M059J (cell line): Measurements from ENCODE around the gene SSX2IP. TPM values are rescaled to one million over a fixed set of nuclear protein-coding genes. Genes with fewer than 3 reads are reported as not detected.
"Not testable (repeated sequence)": the region's sequence is repeated elsewhere in the genome, so short reads cannot be mapped to it uniquely, and the experiment has no call there.

ENCODE experiments used
- DNase-seq: peaks from one replicate; pipeline ENCODE4 v3.0.0-alpha.2; 2012; ENCODE audit warnings: low read depth
- total RNA-seq: library from RNA; depleted of rRNA; stranded (reverse); fragments of >200 nt; shearing (Covaris generic); gene quantifications from 2 replicates; pipeline ENCODE4 v1.2.3, GENCODE V29; 2014

SSX2IP gene
- total RNA-seq, 1 experiment from 2014 or later, result 45.5 TPM

DNA sequence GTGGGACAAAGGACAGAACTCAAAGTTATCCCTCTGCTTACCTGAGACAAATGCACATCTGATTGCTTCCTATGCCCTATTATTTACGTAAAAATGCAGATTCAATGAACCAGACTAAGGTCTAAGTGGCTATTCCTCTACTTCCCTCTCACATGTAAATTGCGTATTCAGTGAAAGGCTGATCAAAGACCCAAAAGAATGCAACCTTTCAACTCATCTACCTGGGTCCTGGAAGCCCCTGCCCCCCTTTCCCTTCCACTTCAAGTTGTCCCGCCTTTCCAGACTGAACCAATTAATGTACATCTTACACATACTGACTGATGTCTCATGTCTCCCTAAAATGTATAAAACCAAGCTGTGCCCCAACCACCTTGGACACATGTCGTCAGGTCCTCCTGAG, 14.6 kb downstream of the SSX2IP start:
- no peak for DNase-seq

DNA sequence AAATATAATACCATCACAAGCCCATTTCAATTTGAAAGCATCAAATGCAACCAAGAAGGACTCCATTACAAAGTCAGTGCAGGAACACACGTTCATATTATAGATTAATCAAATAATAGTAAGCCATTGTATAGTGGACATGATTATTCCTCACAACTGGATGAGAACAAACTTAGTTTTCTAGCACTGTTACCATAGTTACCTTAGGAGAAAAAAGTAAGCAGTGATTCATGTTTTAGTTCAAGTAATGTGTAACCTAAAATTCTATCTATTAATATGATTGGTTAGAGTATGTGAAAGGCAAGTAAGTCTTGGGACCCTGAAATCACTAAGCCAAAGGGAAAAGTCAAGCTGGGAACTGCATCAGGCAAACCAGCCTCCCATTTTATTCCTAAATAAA, 15.2 kb downstream of the SSX2IP start:
- peak; percentile 23 for DNase-seq

DNA sequence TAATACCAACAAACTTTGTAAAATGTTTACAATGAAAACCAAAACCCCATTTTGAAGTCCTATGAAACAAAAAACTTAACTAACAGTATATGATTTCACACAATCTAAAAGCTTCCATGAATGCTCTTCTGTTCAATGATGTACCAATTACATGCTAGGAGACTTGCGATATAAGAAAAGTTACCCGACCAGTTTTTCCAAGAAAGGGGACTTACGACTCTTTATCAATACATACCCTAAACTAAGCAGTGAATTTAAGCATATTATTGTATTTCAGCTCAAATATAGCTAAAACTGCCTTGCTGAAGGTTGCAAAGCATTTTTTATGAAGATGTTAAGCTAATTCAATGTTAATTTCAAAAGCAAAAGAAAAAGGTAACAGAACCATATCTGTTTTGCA, 15.6 kb downstream of the SSX2IP start:
- no peak for DNase-seq

GRCh38 chr1:84674021-84674420, 16.2 kb downstream of the SSX2IP start:
- no peak for DNase-seq

DNA sequence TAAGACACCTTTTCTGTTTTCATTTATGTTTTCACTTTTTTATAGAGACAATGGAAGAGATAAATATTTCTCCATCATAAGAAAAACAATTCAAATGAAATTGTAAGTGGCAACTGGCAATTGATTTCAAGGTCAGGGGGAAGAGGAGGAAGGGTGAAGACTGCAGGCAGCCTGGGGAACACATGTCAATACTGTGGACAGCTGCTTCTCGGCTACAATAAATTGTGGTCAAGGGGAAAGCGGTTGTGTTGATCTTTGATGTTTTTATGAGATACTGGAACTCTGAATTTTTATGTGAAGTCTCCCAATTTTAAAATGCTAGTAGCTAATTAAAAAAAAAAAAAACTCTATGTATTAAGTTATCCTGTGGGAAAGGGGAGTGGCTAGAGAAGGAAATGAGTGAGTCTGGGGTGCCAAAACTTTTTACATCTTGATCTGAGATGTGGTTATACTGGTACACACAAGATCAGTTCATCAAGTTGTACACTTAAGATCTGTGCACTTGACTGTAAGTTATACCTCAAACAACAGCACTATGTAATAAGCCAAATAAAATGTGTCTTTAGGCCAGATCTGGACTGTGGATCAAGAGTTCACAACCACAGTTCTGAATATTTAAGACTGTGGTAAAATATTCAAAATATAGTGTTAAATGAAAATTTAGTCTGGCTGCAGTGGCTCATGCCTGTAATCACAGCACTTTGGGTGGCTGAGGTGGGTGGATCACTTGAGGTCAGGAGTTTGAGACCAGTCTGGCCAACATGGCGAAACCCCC, 18.0 kb downstream of the SSX2IP start:
- DNase-seq, result peak; percentile 14

- DNase-seq, result no peak
Observed at GRCh38 chr1:84669831-84670230, 20.4 kb downstream of the SSX2IP start.

- DNase-seq, result peak; percentile 37
Observed at GRCh38 chr1:84668185-84668584, 22.1 kb downstream of the SSX2IP start.

- DNase-seq, result peak; percentile 7
Observed at GRCh38 chr1:84665703-84666317, 24.5 kb downstream of the SSX2IP start.

GRCh38 chr1:84653130-84653677, 37.1 kb downstream of the SSX2IP start:
- peak; percentile 52 for DNase-seq

GRCh38 chr1:84644472-84644871, 45.8 kb downstream of the SSX2IP start:
- no peak for DNase-seq

GRCh38 chr1:84643183-84643582, 47.1 kb downstream of the SSX2IP start:
- no peak for DNase-seq

- no peak for DNase-seq
Observed at GRCh38 chr1:84642774-84643173, 47.5 kb downstream of the SSX2IP start.

GRCh38 chr1:84639731-84640130, 50.5 kb downstream of the SSX2IP start:
- not testable (repeated sequence) for DNase-seq

DNA sequence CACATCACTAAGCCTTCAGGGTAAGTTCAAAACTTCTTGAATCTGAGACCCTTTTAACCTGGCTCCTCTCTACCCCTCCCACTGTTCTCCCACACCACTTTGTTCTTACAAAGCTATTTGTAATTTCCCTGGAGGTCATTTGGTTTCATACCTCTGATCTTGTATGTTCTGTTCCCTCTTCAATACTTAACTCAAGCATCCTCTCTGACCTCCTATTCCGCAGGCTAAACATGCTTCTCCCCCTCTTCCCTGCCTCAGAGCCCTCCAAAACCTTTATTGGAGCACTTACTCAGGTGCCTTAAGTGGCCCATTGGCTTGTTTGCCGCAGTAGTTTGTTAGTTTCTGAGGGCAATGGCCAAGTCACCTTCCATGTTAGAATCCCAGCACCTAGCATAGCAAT, 54.8 kb downstream of the SSX2IP start:
- DNase-seq, result no peak

DNA sequence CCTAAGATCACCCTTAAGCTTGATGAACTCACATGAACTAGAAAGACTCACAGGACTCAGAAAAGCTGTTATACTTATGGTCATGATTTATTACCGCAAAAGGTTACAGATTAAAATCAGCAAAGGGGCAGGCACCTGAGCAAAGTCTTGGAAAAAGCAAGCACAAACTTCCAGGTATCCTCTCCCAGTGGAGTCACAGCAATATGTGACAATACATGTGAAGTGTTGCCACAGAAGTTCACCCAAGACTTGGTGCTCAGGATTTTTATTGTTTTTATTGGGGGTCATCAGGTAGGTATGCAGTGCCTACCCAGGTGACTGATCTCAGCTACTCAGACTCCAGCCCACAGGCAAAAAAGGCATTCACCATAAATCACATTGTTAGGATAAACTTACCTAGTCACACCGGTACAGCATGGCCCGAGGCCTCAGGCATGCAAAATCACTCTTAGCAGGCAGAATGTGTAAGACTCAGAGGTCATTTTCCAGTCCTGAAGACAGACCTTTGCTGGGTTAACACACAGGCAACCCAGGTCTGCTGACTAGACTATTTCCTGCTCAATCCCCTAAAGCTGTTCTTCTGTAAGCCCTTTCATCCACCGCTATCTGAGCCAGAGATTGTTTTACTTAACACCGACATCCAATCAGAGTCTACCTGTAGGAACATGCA, 55.6 kb downstream of the SSX2IP start:
- DNase-seq, result peak; percentile 87

GRCh38 chr1:84632673-84633434, 57.4 kb downstream of the SSX2IP start:
- DNase-seq, result peak; percentile 90

GRCh38 chr1:84632137-84632536, 58.1 kb downstream of the SSX2IP start:
- no peak for DNase-seq

GRCh38 chr1:84624876-84625275, 65.4 kb downstream of the SSX2IP start:
- DNase-seq, result no peak

DNA sequence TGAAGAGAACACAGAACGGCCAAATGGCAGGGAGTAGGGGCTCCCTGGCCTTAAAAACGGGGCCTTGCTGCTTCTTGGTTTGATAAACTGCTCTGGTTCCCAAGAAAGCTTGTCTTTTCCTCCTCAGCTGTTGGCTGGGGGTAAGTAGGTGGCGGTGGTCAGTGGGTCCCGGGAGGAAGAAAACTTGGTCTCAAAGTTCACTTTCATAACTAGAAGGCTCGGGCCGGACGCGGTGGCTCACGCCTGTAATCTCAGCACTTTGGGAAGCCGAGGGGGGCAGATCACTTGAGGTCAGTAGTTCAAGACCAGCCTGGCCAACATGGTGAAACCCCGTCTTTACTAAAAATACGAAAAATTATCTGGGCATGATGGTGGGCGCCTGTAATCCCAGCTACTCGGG, 68.7 kb downstream of the SSX2IP start:
- no peak for DNase-seq

- DNase-seq, result peak; percentile 80
Observed at GRCh38 chr1:84620720-84621313, 69.4 kb downstream of the SSX2IP start.

DNA sequence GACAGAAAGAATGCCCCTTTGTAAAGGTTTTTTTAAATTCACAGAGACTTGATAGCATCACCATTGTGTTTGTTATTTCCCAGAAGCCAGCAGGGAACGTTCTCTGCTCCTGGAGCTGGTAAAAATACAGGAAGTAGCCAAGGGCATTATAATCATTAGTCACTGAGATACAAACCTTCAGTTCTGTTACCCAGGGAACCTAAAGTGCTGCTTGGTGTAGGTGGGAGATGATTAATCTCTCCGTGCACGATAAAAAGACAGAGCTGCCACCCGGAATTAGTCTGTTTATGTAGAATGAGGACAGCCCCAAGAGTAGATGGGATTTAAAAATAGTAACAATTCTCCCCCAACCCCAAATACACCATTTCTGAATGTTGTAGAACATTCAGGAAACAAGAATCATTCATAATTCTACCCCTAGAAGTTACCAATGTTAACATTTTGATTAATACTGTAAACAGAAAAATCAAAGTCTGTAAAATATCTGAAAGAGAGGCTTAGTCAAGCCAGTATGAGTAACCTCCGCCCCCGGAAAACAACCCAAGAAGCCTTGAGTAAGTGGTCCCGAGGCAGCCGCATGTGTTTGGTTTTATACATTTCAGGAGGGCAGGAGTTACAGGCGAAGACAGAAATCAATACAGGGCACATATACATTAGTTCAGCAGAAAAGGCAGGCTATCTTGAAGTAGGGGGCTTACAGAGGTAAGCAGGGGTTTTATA, 70.7 kb downstream of the SSX2IP start:
- peak; percentile 98 for DNase-seq
